SU-DHL-6 (cell line): ENCODE measurements around the gene FAM3D.

Experiments used
- H2AFZ ChIP-seq: fragments of 200-600 bp; sonication (generic); 2 replicates; pipeline ENCODE4 v1.6.1; 2014; ENCODE audit warnings: low read depth, mild to moderate bottlenecking, moderate library complexity, mixed read lengths, antibody characterized with exemption, low read length; ENCODE audit not compliant: severe bottlenecking
- H3F3A ChIP-seq: fragments of 200-600 bp; shearing (Covaris generic); 2 replicates; pipeline ENCODE4 v1.6.0; 2016; ENCODE audit warnings: antibody characterized with exemption, mild to moderate bottlenecking; ENCODE audit not compliant: insufficient read depth
- H3K27ac ChIP-seq: fragments of 200-600 bp; sonication (generic); 2 replicates; pipeline ENCODE4 v1.5.1; 2016; ENCODE audit warnings: low read depth, mild to moderate bottlenecking, low read length, moderate library complexity, mixed read lengths
- H3K27me3 ChIP-seq: fragments of 200-600 bp; sonication (generic), shearing (Covaris generic); 2 replicates; pipeline ENCODE4 v1.6.0; 2014; ENCODE audit warnings: mild to moderate bottlenecking, low read length
- H3K36me3 ChIP-seq: fragments of 200-600 bp; sonication (generic); 2 replicates; pipeline ENCODE4 v1.6.1; 2014; ENCODE audit warnings: mild to moderate bottlenecking, low read length, mixed read lengths
- H3K4me2 ChIP-seq: fragments of 300-600, 200-600 bp; shearing (Covaris generic), sonication (generic); 2 replicates; pipeline ENCODE4 v1.6.0; 2014; ENCODE audit warnings: low read length, low read depth, mild to moderate bottlenecking; ENCODE audit not compliant: poor library complexity, severe bottlenecking
- H3K4me3 ChIP-seq: fragments of 200-600 bp; sonication (generic); 2 replicates; pipeline ENCODE4 v1.5.1; 2014; ENCODE audit warnings: antibody characterized with exemption, low read length, mild to moderate bottlenecking, mixed read lengths; ENCODE audit not compliant: insufficient read depth, poor library complexity, severe bottlenecking
- H3K79me2 ChIP-seq: fragments of 200-600 bp; sonication (generic); 2 replicates; pipeline ENCODE4 v1.6.1; 2014; ENCODE audit warnings: mild to moderate bottlenecking, low read length, moderate library complexity; ENCODE audit not compliant: insufficient read depth
- H3K9ac ChIP-seq: fragments of 200-600 bp; sonication (generic); 2 replicates; pipeline ENCODE4 v1.7.0; 2014; ENCODE audit warnings: mild to moderate bottlenecking, low read length
- H3K9me2 ChIP-seq: fragments of 200-600 bp; sonication (generic); replicated peaks from 2 replicates; pipeline ENCODE4 v1.6.1; 2014; ENCODE audit warnings: low read length; ENCODE audit not compliant: insufficient read depth
- H3K9me3 ChIP-seq: fragments of 200-600 bp; sonication (generic); 2 replicates; pipeline ENCODE4 v1.6.1; 2014; ENCODE audit warnings: low read length, mixed read lengths; ENCODE audit not compliant: insufficient read depth
- H4K20me1 ChIP-seq: fragments of 200-600 bp; sonication (generic); 2 replicates; pipeline ENCODE4 v1.6.1; 2014; ENCODE audit warnings: low read depth, mild to moderate bottlenecking, antibody characterized with exemption, low read length, moderate library complexity, mixed read lengths
- EZH2phosphoT487 ChIP-seq: fragments of 200-600 bp; sonication (generic), shearing (Covaris generic); conservative IDR thresholded peaks from 2 replicates; pipeline ENCODE4 v1.6.1; 2018; ENCODE audit warnings: mild to moderate bottlenecking, antibody characterized with exemption, low read length, moderate library complexity, mixed read lengths
- TF ChIP-seq, protein P1 (sequence below): fragments of 200-600 bp; sonication (generic); IDR thresholded peaks from one replicate; pipeline ENCODE4 v1.5.1; 2017; ENCODE audit warnings: antibody characterized with exemption, mild to moderate bottlenecking, low read length, moderate library complexity; ENCODE audit not compliant: insufficient read depth, poor library complexity, severe bottlenecking

The FAM3D gene

GRCh38 chr3:58658508-58658907, 8.1 kb downstream of the FAM3D start:
- Histone ChIP-seq H2AFZ (no peak overlapping the region), H3K27ac (no peak overlapping the region), H3K4me3 (no peak overlapping the region), H3K9me2 (no peaks in the 10 kb centered on the region), H3K9me3 (no peaks in the 10 kb centered on the region), H3K9ac (no peak overlapping the region), H3K79me2 (no peaks in the 10 kb centered on the region), H3K27me3 (no peaks in the 10 kb centered on the region), H3F3A (no peaks in the 10 kb centered on the region), H3K4me2 (no peak overlapping the region), H4K20me1 (no peaks in the 10 kb centered on the region), H3K36me3 (no peaks in the 10 kb centered on the region)
- no peak for TF ChIP-seq EZH2phosphoT487
- TF ChIP-seq, protein P1, sequence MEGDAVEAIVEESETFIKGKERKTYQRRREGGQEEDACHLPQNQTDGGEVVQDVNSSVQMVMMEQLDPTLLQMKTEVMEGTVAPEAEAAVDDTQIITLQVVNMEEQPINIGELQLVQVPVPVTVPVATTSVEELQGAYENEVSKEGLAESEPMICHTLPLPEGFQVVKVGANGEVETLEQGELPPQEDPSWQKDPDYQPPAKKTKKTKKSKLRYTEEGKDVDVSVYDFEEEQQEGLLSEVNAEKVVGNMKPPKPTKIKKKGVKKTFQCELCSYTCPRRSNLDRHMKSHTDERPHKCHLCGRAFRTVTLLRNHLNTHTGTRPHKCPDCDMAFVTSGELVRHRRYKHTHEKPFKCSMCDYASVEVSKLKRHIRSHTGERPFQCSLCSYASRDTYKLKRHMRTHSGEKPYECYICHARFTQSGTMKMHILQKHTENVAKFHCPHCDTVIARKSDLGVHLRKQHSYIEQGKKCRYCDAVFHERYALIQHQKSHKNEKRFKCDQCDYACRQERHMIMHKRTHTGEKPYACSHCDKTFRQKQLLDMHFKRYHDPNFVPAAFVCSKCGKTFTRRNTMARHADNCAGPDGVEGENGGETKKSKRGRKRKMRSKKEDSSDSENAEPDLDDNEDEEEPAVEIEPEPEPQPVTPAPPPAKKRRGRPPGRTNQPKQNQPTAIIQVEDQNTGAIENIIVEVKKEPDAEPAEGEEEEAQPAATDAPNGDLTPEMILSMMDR, result no peak

GRCh38 chr3:58657571-58658141, 8.9 kb downstream of the FAM3D start:
- Histone ChIP-seq H3K27me3 (no peaks in the 10 kb centered on the region), H3F3A (no peaks in the 10 kb centered on the region), H4K20me1 (no peaks in the 10 kb centered on the region), H2AFZ (no peak overlapping the region), H3K4me2 (no peak overlapping the region), H3K9me2 (no peaks in the 10 kb centered on the region), H3K79me2 (no peaks in the 10 kb centered on the region), H3K36me3 (no peaks in the 10 kb centered on the region), H3K9ac (no peak overlapping the region), H3K4me3 (no peak overlapping the region), H3K27ac (no peak overlapping the region), H3K9me3 (no peaks in the 10 kb centered on the region)
- TF ChIP-seq, protein P1, result no peak
- TF ChIP-seq EZH2phosphoT487, result no peak

DNA sequence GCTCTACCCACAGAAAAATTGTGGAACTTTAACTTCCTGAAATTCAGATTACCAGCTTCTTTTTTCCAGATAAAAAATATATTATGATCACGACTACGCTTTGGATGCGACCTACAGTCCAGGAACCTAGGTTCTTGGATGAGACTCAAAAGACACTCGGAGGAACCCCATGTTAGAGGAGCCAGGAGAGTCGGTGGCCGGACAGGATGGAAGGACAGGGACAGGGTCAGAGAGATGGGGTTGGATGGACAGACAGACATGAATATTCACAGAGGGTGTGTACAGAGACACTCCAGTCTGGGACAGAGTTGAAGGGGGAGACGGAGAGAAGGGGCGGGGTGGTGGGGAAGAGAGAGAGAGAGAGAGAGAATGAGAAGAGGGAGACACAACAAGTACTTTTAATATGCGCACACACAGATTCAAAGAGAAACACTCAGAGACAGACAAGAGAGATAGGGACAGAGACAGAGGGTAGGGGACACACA, 9.5 kb downstream of the FAM3D start:
- no peak overlapping the region for H3K9ac ChIP-seq
- no peak overlapping the region for H2AFZ ChIP-seq
- no peak overlapping the region for H3K4me2 ChIP-seq
- H4K20me1 ChIP-seq, result no peaks in the 10 kb centered on the region
- no peaks in the 10 kb centered on the region for H3K27me3 ChIP-seq
- TF ChIP-seq, protein P1, result no peak
- TF ChIP-seq EZH2phosphoT487, result no peak
- H3K4me3 ChIP-seq, result no peak overlapping the region
- H3K9me3 ChIP-seq, result no peaks in the 10 kb centered on the region
- H3F3A ChIP-seq, result no peaks in the 10 kb centered on the region
- no peaks in the 10 kb centered on the region for H3K9me2 ChIP-seq
- no peak overlapping the region for H3K27ac ChIP-seq
- no peaks in the 10 kb centered on the region for H3K79me2 ChIP-seq
- no peaks in the 10 kb centered on the region for H3K36me3 ChIP-seq
